Brain microvascular endothelial cell (primary cell): ENCODE measurements around the gene LIMCH1.

Source experiments
- DNase-seq: peaks from one replicate; pipeline ENCODE4 v3.0.0-alpha.2; 2020
- H3K27ac ChIP-seq: fragments of 250-450 bp; sonication (Bioruptor Pico); 2 replicates; pipeline ENCODE4 v1.5.1; 2020; ENCODE audit warnings: mild to moderate bottlenecking, moderate library complexity
- H3K27me3 ChIP-seq: fragments of 250-450 bp; sonication (Bioruptor Pico); replicated peaks from 2 replicates; pipeline ENCODE4 v1.5.1; 2020; ENCODE audit warnings: mild to moderate bottlenecking
- H3K36me3 ChIP-seq: fragments of 250-450 bp; sonication (Bioruptor Pico); replicated peaks from 2 replicates; pipeline ENCODE4 v1.5.1; 2020; ENCODE audit warnings: mild to moderate bottlenecking
- H3K4me3 ChIP-seq: 2 replicates; pipeline ENCODE4 v1.5.1; 2011; ENCODE audit warnings: low read depth, mild to moderate bottlenecking, control low read depth, low read length, moderate library complexity
- CTCF ChIP-seq: IDR thresholded peaks from 2 replicates; pipeline ENCODE4 v1.5.1; 2011; ENCODE audit warnings: low read depth, mild to moderate bottlenecking, moderate library complexity, low read length, control low read depth, inconsistent platforms; ENCODE audit errors: missing control alignments
- in situ Hi-C: cut with HindIII; loops from 2 replicates; pipeline ENCODE4 v1.10.0; 2017; ENCODE audit warnings: low sequenced_read_pairs, low pct_ligation_motif_present

Gene LIMCH1

GRCh38 chr4:41602886-41603498 lies 65.0 kb downstream of the LIMCH1 start:
- Histone ChIP-seq H3K4me3 (no peak overlapping the region), H3K27me3 (peaks cover 2% of the 10 kb centered on the region), H3K27ac (no peak overlapping the region), H3K36me3 (no peaks in the 10 kb centered on the region)
- in situ Hi-C loops = no loop called here
- DNase-seq = no peak
- TF ChIP-seq CTCF = no peak

GRCh38 chr4:41609851-41610250 lies 71.9 kb downstream of the LIMCH1 start:
- DNase-seq = no peak
- Histone ChIP-seq H3K27me3 (peaks cover 25% of the 10 kb centered on the region), H3K4me3 (no peak overlapping the region), H3K36me3 (no peaks in the 10 kb centered on the region), H3K27ac (no peak overlapping the region)
- in situ Hi-C loops = no loop called here
- TF ChIP-seq CTCF = no peak

GRCh38 chr4:41610474-41610873 lies 72.5 kb downstream of the LIMCH1 start:
- H3K27me3 ChIP-seq = peaks cover 25% of the 10 kb centered on the region
- TF ChIP-seq CTCF = no peak
- DNase-seq = no peak
- no peak overlapping the region for H3K27ac ChIP-seq
- no peak overlapping the region for H3K4me3 ChIP-seq
- no peaks in the 10 kb centered on the region for H3K36me3 ChIP-seq
- in situ Hi-C loops = no loop called here

- in situ Hi-C loops = no loop called here
- Histone ChIP-seq H3K27ac (no peak overlapping the region), H3K4me3 (no peak overlapping the region), H3K36me3 (no peaks in the 10 kb centered on the region), H3K27me3 (peaks cover 25% of the 10 kb centered on the region)
- no peak for DNase-seq
- no peak for TF ChIP-seq CTCF
Measured at GRCh38 chr4:41611124-41611838, 73.3 kb downstream of the LIMCH1 start.

- Histone ChIP-seq H3K4me3 (no peak overlapping the region), H3K27me3 (peaks cover 25% of the 10 kb centered on the region), H3K27ac (no peak overlapping the region), H3K36me3 (no peaks in the 10 kb centered on the region)
- no peak for TF ChIP-seq CTCF
- no peak for DNase-seq
- in situ Hi-C loops = no loop called here
Measured at GRCh38 chr4:41611881-41612871, 74.2 kb downstream of the LIMCH1 start.
